ENCODE measurements around the gene CCDC186. TPM values are rescaled to one million over a fixed set of nuclear protein-coding genes. Genes with fewer than 3 reads are reported as not detected.

The CCDC186 gene
- total RNA-seq, 1 experiment from 2014 or later, result 14.4 TPM

DNA sequence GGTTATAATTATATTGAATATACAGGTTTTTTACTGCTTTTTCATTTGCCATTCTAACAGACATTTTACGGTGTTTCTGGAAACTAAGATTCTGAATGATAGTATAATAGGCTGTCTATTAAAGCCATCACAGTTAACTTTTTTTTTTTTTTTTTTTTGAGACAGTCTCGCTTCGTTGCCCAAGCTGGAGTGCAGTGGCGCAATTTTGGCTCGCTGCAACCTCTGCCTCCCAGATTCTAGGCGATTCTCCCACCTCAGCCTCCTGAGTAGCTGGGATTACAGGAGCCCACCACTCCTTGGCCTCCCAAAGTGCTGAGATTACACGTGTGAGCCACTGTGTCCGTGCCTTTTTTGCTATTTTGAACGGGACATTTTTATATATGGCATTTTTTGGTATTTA lies 9.6 kb upstream of the CCDC186 start:
- Histone ChIP-seq H3K27ac (ENCODE audit: low read length) (no peak overlapping the region), H3K4me1 (ENCODE audit: control insufficient read depth, insufficient read depth, low read length) (peaks cover 6% of the 10 kb centered on the region; the same call in 1 of the 2 replicates), H3K9me3 (ENCODE audit: control insufficient read depth, insufficient read depth, low read depth, low read length) (no peaks in the 10 kb centered on the region), H3K4me3 (ENCODE audit: low read depth in 2 of 2, low read length in 2 of 2) (no peak overlapping the region), H3K36me3 (ENCODE audit: control insufficient read depth, insufficient read depth, low read length) (no peaks in the 10 kb centered on the region), H3K27me3 (ENCODE audit: control insufficient read depth, insufficient read depth, low read length) (no peaks in the 10 kb centered on the region)
- ChIA-PET CTCF (no interaction called here), POLR2A (no interaction called here)
- BruUV-seq (replicated peaks), result no TSS peak
- ATAC-seq (no peak), DNase-seq (ENCODE audit: low read depth, low spot score) (no peak)
- TF ChIP-seq POLR2AphosphoS5 (IDR thresholded peaks at IDR 0.05; ENCODE audit: low read depth, low read length), result no peak
- TF ChIP-seq, protein P1, sequence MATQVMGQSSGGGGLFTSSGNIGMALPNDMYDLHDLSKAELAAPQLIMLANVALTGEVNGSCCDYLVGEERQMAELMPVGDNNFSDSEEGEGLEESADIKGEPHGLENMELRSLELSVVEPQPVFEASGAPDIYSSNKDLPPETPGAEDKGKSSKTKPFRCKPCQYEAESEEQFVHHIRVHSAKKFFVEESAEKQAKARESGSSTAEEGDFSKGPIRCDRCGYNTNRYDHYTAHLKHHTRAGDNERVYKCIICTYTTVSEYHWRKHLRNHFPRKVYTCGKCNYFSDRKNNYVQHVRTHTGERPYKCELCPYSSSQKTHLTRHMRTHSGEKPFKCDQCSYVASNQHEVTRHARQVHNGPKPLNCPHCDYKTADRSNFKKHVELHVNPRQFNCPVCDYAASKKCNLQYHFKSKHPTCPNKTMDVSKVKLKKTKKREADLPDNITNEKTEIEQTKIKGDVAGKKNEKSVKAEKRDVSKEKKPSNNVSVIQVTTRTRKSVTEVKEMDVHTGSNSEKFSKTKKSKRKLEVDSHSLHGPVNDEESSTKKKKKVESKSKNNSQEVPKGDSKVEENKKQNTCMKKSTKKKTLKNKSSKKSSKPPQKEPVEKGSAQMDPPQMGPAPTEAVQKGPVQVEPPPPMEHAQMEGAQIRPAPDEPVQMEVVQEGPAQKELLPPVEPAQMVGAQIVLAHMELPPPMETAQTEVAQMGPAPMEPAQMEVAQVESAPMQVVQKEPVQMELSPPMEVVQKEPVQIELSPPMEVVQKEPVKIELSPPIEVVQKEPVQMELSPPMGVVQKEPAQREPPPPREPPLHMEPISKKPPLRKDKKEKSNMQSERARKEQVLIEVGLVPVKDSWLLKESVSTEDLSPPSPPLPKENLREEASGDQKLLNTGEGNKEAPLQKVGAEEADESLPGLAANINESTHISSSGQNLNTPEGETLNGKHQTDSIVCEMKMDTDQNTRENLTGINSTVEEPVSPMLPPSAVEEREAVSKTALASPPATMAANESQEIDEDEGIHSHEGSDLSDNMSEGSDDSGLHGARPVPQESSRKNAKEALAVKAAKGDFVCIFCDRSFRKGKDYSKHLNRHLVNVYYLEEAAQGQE (IDR thresholded peaks at IDR 0.05; ENCODE audit: insufficient read depth in 1 of 2, low read depth in 2 of 2, low read length in 1 of 2), result no peak
- in situ Hi-C loops (cut with HindIII; ENCODE audit: low pct_unique_long_range_greater_than_20kb, low sequenced_read_pairs) (no loop called here), intact Hi-C loops (cut with micrococcal nuclease; ENCODE audit: unreplicated experiment) (no loop called here)

- no peak overlapping the region for H3K27ac ChIP-seq (ENCODE audit: low read length)
- ATAC-seq (no peak), DNase-seq (ENCODE audit: low read depth, low spot score) (no peak)
- intact Hi-C loops (cut with micrococcal nuclease; ENCODE audit: unreplicated experiment) (no loop called here), in situ Hi-C loops (cut with HindIII; ENCODE audit: low pct_unique_long_range_greater_than_20kb, low sequenced_read_pairs) (no loop called here)
- TF ChIP-seq POLR2AphosphoS5 (IDR thresholded peaks at IDR 0.05; ENCODE audit: low read depth, low read length), result no peak
- no peaks in the 10 kb centered on the region for H3K9me3 ChIP-seq (ENCODE audit: control insufficient read depth, insufficient read depth, low read depth, low read length)
- peaks cover 6% of the 10 kb centered on the region; the same call in 1 of the 2 replicates for H3K4me1 ChIP-seq (ENCODE audit: control insufficient read depth, insufficient read depth, low read length)
- no peaks in the 10 kb centered on the region for H3K27me3 ChIP-seq (ENCODE audit: control insufficient read depth, insufficient read depth, low read length)
- CTCF ChIA-PET, result no interaction called here
- H3K36me3 ChIP-seq (ENCODE audit: control insufficient read depth, insufficient read depth, low read length), result no peaks in the 10 kb centered on the region
- BruUV-seq (replicated peaks), result no TSS peak
- no peak overlapping the region for H3K4me3 ChIP-seq (ENCODE audit: low read depth in 2 of 2, low read length in 2 of 2)
- POLR2A ChIA-PET, result no interaction called here
These were observed 8.0 kb upstream of the CCDC186 start for GRCh38 chr10:114181971-114182370.

DNA sequence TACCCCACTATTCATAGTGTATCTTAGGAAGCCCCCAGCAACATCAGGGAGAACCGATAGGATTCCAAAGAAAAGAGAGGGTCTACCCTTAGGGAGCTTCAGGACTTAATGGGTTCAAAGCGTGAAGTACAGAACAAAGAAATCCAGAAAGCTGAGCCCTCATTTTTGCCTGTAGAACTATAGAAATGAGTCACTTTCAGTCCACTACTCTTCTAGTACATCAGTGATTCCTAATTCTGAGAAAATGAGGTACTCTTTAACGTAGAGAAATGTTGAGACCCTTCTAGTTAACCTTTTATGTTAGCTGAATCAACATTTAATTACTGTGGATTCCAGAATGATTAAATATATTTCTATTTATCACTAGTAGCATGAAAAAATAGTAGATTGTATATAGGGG lies 6.9 kb upstream of the CCDC186 start:
- ChIA-PET CTCF (no interaction called here), POLR2A (interaction anchor here (0.7 kb wide), 1 partner anchor 225 kb away, joined by 4 read pairs; no protein-coding TSS in a partner anchor)
- TF ChIP-seq, protein P1 (IDR thresholded peaks at IDR 0.05; ENCODE audit: insufficient read depth in 1 of 2, low read depth in 2 of 2, low read length in 1 of 2), result no peak
- TF ChIP-seq CTCF (IDR thresholded peaks at IDR 0.05) (no peak), TCF7L2 (IDR thresholded peaks at IDR 0.05; ENCODE audit: low read depth, low read length) (no peak), SIN3A (IDR thresholded peaks at IDR 0.05; ENCODE audit: borderline replicate concordance, insufficient read depth, low read depth, low read length) (no peak), POLR2AphosphoS5 (IDR thresholded peaks at IDR 0.05; ENCODE audit: low read depth, low read length) (no peak)
- BruUV-seq (replicated peaks), result no TSS peak
- H3K4me3 ChIP-seq (ENCODE audit: low read depth in 2 of 2, low read length in 2 of 2), result no peak overlapping the region
- peaks cover 6% of the 10 kb centered on the region; the same call in 1 of the 2 replicates for H3K4me1 ChIP-seq (ENCODE audit: control insufficient read depth, insufficient read depth, low read length)
- no peak for ATAC-seq
- no peak for DNase-seq (ENCODE audit: low read depth, low spot score)
- intact Hi-C loops (cut with micrococcal nuclease; ENCODE audit: unreplicated experiment), result no loop called here
- no peaks in the 10 kb centered on the region for H3K27me3 ChIP-seq (ENCODE audit: control insufficient read depth, insufficient read depth, low read length)
- H3K36me3 ChIP-seq (ENCODE audit: control insufficient read depth, insufficient read depth, low read length), result no peaks in the 10 kb centered on the region
- H3K27ac ChIP-seq (ENCODE audit: low read length), result no peak overlapping the region
- in situ Hi-C loops (cut with HindIII; ENCODE audit: low pct_unique_long_range_greater_than_20kb, low sequenced_read_pairs), result no loop called here
- H3K9me3 ChIP-seq (ENCODE audit: control insufficient read depth, insufficient read depth, low read depth, low read length), result no peaks in the 10 kb centered on the region

All from Panc1 (cell line).